Measurements from ENCODE around the gene SF3B2.
"Not testable (repeated sequence)": the region's sequence is repeated elsewhere in the genome, so short reads cannot be mapped to it uniquely, and the experiment has no call there.

SF3B2 gene

DNA sequence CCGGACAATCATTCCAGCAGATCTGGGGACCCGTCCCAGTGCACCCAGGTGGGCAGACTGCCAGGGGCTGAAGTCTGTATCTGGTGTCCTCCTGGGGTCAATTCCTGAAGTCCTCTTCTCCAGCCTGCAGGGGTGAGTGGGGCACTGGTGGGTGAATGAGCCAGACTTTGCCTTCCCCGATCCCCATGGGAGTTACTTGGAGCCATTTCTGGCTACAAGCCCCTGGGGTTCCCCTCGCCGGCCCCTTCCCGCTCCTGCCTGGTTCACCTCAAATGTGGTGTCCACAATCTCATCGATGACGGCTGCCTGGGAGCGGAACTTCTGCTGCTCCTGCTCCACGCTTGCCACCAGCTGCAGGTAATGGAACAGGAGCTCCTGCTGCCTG lies 35.4 kb upstream of the SF3B2 start:
- no peak for DNase-seq

DNA sequence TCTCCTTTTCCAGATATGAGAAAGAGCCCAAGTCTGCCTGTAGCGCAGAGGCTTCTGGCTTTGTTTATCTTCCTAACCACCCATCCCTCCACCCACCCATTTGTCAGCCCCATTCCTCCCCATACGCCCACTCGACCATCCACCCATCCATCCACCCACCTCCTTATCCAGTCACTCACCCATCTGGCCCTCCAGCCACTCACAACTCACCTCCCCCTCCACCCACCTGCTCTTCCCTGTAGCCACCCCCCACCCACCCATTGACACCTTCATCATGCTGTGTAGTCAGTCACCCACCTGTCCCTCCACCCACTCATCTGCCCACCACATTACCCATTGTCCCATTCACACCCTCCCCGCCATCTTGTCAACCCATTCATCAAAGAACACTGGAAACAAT lies 34.8 kb upstream of the SF3B2 start:
- DNase-seq: no peak

DNA sequence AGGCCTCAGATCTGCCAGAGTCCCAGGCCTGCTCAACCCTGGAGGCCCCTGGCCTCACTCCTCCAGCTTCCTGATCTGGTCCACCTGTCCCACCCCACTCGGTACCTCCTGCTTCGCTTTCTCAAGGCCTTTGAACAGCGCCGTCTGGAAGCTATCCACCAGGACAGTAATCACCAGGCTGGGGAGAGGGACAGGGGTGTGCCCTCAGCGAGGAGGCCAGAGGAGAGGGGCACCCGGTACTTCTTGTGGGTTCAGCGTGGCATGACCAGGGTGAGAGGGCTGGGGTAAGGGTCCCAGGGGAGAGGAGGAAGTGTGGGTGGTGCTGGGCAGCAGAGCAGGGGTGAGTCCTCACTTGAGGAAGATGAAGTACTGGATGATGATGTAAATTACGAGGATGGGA lies 32.0 kb upstream of the SF3B2 start:
- DNase-seq: no peak

DNA sequence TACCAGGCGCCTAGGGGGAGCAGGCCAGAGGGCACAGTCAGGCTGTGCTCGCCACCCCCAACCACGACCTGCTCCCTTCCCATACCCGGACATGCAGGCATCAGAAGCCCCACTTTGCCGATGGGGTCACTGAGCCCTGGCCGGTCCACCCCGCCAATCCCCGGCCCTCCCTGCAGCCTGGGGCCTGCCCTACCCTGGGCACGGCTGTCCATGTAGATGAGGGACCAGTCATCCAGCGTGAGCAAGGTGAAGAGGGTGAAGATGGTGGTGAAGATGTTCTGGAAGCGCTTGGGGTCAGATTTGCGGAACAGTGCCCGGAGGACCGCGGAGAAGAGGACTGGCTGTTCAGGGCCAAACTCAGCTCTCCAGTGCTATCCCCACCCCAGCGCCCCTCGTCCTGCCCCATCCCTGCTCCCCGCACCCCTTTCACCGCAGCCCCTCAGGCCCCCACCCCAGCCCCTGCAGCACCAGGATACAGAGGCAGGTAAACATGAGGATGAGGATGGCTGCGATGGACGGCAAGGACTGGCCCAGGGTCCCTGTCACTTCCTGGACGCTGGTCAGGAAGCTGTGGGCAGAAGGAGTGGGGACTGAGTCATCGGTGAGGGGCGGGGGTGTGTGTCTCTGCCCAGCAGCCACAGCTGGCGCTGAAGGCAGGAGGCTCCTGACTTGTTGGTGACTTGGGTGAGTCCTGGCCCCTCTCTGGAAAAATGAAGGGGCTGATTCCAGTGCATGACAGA lies 31.4 kb upstream of the SF3B2 start:
- DNase-seq: no peak

DNA sequence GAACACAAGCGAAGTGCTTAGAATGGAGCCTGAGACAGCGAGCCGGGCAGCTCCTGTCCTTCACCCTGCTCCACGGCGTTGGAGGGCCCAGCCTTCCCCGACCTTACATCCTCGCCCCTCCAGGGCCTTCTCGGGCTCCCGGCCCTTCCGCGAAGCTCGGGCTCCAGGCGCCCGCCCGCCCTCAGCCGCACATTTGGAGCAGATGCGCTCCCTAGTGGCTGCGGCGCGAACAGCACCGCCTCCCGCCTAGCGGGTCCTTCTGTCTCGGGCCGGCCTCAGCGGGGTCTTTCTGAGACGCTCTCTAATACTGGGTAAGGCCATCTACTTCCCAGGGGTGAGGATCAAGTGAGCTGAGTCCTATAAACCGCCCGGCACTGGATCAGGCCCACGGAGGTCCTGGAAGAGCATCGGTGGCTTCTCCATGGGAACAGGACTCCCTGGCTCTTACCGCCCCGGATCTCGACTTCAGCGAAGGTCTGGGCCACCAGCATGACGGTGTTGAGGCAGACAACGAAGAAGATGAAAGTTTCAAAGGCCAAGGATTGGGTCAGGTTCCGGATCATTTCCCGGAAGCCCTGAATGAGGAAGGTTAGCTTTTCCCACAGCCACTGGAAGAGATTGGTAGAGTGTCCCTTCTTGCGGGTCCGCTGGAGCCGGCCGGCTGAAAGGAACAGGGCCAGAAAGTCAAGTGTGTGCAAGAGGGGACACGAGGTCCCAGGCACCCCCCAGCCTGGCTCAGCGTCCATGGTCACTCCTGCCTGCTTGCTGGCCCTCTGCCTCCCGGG lies 29.6 kb upstream of the SF3B2 start:
- DNase-seq: no peak

DNA sequence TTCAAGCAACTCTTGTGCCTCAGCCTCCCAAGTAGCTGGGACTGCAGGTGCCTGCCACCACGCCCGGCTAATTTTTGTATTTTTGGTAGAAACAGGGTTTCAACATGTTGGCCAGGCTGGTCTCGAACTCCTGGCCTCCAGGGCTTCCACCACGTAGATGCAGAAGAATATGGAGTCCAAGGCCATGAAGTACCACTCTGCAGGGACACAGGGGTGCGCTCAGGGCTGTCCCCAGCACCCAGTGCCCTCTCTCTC lies 29.1 kb upstream of the SF3B2 start:
- not testable (repeated sequence) for DNase-seq

DNA sequence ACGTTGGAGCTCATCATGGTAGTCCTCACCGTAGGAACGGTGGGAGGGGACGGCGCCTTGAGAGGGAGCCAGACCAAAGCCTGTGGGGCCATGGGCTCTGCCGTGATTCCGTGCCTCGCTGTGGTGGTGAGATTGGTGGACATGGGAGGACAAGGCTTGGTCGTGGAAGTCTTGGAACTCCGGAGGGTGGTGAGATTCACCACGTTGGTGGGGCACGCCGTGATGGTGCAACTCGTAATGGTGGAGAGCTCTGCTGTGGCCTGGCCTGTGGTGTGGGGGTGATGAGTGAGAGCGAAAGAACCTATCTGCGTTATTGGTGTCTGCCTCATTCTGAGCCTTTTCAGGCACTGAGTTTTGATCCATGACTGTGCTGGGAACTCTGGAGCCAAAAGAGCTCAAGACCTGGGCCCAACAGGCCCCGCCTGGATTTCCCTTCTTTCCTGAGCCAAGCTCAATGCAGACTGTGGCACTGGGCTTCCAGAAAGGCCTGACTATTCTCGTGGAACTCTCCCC lies 26.1 kb upstream of the SF3B2 start, which contains the start of gene CATSPER1:
Gene CATSPER1 (minus strand): TSS at position 463 of the 513 bp plus-strand sequence. CDS start 100 bp downstream, at position 363.
- DNase-seq: no peak

DNA sequence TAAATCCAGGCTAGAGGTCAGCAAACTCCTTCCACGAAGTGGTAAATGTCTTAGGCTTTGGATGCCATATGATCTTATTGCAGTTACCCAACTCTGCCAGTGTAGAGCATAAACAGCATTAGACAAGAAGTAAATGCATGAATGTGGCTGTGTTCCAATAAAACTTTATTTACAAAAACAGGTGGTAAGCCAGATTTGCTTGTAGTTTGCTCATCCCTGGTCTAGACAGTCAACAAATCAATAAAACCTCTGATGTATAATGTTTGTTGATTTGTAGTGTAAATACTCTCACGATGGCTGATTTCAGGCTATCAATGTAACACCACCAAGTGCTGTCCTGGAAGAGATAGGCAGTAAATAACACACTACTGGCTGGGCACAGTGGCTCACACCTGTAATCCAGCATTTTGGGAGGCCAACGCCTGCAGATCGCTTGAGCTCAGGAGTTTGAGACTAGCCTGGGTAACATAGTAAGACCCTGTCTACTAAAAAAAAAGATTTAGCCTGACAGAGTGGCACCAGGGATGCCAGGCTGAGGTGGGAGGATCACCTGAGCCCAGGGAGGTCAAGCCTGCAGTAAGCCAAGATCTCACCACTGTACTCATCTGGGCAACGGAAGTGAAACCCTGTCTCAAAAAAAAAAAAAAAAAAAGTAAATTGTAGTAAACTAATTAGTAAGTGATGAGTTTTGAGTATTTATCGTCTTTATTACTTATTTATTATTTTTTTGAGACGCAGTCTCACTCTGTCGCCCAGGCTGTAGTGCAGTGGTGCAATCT lies 19.0 kb upstream of the SF3B2 start:
- DNase-seq: no peak

DNA sequence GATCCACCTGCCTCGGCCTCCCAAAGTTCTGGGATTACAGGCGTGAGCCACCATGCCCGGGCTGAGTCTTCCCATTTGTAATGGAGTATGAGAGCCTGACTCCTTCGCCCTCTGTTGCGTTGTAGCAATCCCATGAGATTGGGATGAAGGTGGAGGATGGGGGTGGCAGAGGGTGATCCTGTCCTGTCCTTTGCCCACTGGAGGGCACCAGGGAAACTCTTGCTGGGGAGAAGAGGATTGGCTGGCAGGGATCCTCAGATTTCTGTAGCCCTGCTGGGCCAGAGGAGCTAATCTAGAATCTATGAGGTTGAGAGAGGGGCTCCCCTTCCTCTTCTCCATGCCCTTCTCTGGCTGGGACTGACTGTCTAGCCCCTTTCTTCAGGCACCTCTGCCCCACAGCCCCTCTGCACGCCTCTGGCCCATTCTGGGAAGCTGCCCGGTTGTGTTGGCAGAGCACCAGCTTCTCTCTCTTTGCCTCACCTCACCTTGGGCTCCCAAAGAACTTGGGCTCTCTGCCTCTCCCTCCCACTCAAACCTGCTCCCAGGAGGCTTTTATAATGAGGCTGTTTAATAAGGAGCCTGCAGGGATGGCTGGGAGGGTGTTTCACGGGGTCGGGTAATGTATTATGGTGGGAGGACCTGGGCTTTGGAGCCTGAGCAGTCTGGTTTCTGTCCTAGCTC lies 16.4 kb upstream of the SF3B2 start:
- DNase-seq: no peak

DNA sequence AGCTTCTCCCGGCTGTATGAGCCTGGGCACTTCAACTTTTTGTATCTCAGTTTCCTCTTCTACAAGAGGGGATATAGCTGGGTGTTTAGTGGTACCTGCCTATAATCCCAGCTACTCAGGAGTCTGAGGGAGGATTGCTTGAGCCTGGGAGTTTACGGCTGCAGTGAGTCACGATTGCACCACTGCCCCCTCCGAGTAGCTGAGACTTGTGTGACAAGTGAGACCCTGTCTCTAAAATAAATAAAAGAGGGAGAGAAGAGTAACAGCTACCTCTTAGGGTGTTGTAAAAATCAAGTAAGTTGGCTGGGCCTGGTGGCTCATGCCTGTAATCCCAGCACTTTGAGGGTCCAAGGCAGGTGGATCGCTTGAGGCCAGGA lies 15.8 kb upstream of the SF3B2 start:
- DNase-seq: no peak

DNA sequence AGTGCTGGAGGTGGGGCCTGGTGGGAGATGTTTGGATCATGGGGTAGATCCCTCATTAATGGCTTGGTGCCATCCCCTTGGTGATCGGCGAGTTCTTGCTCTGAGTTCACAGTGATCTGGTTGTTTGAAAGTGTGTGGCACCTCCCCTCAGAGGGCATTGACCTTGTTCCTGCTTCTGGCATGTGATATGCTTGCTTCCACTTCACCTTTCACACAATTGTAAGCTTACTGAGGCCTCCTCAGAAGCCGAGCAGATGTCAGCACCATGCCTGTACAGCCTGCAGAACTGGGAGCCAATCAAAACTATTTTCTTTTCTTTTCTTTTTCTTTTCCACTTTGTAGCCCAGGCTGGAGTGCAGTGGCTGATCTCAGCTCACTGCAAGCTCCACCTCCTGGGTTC lies 14.8 kb upstream of the SF3B2 start:
- no peak for DNase-seq

DNA sequence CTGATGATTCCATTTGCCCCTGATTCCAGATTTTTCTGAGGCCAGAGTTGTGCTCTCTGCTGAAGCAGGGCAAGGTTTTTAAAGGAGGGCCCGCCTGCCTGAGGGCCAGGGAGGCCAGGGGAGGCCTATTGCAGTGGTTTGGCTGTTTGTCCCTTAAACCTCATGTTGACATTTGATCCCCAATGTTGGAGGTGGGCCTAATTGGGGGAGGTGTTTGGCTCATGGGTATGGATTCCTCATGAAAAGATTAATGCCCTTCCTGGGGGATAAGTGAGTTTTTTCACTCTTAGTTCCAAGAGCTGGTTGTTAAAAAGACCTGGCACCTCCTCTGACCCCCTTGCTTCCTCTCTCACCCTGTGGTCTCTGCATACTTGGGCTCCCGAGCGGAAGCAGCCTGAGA lies 12.4 kb upstream of the SF3B2 start:
- no peak for DNase-seq

DNA sequence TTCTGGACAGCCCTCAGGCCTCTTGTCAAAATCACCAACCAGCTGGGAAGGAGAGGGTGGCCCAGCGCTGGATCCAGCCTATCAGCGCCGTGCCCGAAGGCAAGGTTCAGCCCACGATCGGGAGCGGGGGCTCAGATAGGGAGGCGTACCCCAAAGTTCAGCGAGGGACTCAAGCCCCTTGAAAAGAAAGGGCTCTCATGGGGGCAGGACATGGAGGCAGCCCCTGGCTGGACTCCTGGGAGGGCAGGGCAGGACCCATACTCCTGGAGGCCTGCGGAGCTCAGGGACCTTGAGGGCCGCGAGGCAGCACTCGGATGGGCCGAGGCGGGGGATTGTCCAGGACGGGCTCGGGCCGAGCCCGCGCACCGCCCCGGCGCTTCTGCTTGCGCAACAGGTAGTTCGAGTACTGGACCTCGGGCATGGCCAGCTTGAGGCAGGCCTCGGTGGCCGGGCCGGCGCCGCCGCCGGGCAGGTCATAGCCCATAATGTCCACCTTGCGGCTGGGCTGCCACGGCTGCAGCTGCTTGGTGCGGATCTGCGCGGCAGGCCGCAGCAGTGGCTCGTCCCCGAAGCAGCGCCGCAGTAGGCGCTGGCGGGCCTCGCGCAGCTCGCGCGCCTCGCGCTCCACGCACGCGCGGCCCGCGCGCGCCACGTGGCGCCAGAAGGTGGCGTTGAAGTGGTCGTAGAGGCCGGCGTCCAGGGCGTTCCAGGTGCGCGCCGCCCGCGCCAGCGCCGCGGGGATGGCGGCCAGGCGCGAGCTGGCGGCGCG lies 9.8 kb upstream of the SF3B2 start:
- DNase-seq: no peak

DNA sequence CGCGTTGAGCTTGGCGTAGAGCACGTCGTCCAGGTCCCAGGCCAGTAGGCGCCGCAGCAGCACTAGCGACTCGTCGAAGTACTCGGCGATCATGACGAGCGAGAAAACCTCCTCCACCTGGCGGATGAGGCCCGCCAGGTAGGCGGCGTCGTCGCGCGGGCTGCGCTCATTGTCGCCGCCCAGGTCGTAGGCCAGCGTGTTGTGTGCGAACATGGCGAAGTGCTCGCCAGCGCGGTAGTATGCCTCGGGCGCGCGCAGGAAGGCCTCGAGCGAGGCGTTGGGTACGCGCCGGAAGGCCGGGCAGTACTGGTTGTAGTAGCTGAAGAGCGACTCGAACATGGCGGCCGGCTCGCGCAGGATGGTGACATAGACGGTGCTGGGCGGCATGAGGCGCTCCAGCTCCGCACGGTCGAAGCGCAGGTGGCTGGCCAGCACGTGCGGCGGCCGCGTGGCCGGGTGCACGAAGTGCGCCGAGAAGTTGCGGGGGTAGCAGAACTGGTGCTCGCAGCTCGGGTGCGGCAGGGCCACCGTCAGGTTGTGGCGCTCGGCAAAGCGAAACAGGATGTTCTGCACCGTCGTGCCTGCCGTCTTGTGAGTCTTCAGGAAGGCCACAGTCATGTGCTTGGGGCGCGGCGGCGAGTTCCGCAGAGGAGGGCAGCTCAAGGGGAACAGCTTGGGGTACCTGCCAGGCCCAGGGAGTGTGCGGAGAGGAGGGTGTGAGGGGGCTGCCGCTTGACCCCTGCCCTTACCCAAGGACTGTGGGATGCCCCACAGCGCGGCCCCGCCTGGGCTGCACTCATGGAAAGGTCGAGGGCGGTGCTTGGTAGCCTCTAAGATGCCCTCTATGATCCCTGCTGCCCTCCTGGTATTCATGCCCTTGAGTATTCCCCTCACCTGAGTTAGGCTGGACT lies 8.9 kb upstream of the SF3B2 start:
- DNase-seq: no peak

DNA sequence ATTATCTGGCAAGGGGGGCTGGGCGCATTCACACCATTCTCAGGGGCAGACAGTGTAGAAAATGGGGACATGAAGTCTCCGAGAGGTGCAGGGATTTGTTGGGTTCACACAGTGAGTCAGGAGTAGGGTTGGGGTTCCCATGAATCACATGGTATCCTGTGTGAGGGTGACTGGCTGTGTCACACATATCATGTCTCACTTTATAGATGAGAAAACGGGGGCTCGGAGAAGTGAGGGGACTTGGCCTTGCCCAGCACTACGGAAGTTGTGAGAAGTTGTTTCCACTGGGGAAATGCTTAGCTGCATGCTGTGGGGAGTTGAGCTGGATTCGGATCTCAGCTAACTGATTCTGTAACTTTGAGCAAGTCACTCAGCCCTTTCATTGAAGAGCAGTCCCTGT lies 7.4 kb upstream of the SF3B2 start:
- DNase-seq: no peak

DNA sequence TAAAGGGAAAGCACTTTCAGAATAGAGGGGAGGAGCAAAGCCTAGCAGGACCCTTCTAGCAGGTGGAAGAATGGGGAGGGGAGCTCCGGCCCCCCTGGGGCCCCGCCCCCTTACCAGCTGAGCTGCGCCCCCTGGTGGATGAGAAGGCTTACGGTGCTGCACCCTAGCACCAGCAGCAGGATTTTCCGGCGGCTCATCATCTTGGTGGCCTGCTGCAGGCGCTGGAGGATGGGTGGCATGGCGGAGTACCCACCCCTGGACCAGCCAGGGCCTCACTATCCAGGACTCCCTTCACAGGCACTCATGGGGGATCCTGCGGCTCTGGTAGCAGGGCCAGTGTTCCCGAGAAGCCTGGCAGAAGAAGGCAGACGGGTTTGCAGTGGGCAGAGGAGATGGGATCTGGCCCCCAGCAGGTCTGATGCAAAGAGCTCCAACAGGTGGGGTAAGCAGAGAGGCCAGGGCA lies 7.0 kb upstream of the SF3B2 start:
- no peak for DNase-seq

DNA sequence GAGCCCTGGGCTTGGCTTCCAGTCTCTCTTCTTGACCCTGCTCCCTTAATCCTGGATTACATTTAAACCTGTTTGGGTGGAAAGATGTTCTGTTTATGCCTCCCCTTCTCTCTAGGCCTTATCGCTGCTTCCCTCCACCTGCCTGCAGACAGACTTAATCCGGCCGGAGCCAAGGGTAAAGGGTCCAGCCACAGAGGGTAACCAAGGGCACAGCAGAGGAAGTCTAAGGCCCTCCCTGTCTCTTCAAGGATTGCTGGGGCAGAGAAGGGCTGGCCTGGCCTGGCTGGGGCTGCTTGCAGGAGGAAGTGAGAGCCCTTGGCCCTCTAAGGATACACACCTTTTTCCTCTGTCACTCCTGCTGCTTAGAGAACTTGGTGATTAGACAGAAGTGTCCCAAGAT lies 5.3 kb upstream of the SF3B2 start:
- no peak for DNase-seq

DNA sequence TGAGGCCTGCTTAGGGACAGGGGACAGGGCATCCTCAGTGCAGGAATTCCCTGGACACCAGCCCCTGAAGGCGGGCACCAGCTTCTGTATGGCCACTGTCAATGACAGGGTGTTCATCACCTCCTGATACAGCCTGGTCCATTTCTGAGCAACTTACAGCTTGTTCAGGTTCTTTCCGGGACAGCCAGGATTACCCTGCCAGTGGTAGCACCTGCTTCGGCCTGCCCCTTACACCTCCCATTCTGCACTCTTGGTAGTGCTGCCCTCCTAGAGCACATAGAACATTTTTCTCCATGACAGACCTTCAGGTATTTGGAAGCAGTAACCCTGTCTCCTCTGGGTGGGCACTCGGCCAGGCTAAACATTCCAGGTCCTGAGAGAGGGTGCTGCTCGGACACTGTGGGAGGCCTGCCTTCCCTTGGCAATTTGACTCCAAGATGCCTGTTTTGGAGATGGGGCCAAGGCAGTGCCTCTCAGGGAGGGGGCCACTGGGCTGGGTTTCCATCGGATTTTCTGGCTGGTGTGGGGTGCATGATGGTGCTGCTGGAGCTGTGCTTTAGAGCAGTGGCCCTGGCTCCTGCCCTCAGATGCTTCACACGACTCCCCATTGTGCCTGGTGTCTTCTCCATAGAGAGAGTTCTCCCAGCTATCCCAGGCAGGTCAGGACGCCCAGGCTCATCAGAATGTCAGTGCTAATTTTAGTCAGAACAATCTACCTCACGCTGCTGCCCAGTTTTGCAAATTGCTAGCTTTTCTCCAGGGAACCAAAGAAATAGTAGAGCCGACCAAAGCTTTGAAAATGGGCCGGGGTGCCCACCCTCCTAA lies 4.4 kb upstream of the SF3B2 start:
- DNase-seq: no peak

DNA sequence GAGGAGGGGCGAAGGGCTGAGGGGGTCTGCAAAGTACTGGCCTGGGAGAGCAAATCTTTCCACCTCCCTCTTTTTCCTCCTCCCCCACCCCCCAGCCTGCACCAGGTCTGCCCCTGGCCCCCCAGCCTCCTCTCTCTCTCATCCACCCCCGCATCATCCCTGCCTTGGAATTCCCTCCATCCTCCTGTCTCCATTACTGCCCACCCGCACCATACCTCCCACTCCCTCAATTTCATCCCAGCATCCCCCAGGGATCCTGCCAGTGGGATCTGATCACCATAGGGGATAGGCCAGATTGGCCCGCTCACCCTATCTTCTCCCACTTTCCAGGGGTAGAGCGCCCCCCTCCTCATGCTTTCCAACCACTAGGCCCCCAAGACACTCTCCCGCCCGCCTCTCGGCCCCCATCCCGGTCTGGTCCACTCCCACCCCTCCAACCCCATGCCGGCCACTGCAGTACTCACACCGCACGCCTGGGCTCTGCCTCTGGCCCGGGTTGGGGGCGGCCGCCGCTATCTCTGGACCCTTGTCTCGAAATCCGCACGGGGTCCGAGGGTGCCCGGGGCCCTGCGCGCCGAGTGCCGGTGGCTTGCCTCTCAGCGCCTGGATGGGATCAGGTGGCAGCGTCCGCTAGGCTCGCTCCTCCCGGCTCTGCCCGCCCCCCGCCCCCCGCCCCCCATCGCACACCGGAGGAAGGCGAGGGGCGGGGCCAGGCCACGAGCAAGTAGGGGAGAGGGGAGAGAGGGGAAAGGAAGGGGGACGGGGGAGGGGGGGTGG lies 3.4 kb upstream of the SF3B2 start, which contains the start of gene GAL3ST3:
Gene GAL3ST3 (minus strand): TSS at position 615 of the 777 bp plus-strand sequence. CDS start 3,746 bp downstream, outside the sequence.
- no peak for DNase-seq

All from NCI-H1417 treated with DMSO at 0.1 percent for 48 hours (cell line).